HG03066 (cell line): ENCODE measurements around the gene CCAR1.
"Not testable (repeated sequence)": the region's sequence is repeated elsewhere in the genome, so short reads cannot be mapped to it uniquely, and the experiment has no call there.

ENCODE experiments used
- ATAC-seq: cut with Tn5 transposase; IDR thresholded peaks from one replicate; pipeline ENCODE4 v1.9.1; 2021; ENCODE audit warnings: low read depth; ENCODE audit not compliant: unreplicated experiment

The CCAR1 gene, protein sequence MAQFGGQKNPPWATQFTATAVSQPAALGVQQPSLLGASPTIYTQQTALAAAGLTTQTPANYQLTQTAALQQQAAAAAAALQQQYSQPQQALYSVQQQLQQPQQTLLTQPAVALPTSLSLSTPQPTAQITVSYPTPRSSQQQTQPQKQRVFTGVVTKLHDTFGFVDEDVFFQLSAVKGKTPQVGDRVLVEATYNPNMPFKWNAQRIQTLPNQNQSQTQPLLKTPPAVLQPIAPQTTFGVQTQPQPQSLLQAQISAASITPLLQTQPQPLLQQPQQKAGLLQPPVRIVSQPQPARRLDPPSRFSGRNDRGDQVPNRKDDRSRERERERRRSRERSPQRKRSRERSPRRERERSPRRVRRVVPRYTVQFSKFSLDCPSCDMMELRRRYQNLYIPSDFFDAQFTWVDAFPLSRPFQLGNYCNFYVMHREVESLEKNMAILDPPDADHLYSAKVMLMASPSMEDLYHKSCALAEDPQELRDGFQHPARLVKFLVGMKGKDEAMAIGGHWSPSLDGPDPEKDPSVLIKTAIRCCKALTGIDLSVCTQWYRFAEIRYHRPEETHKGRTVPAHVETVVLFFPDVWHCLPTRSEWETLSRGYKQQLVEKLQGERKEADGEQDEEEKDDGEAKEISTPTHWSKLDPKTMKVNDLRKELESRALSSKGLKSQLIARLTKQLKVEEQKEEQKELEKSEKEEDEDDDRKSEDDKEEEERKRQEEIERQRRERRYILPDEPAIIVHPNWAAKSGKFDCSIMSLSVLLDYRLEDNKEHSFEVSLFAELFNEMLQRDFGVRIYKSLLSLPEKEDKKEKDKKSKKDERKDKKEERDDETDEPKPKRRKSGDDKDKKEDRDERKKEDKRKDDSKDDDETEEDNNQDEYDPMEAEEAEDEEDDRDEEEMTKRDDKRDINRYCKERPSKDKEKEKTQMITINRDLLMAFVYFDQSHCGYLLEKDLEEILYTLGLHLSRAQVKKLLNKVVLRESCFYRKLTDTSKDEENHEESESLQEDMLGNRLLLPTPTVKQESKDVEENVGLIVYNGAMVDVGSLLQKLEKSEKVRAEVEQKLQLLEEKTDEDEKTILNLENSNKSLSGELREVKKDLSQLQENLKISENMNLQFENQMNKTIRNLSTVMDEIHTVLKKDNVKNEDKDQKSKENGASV

DNA sequence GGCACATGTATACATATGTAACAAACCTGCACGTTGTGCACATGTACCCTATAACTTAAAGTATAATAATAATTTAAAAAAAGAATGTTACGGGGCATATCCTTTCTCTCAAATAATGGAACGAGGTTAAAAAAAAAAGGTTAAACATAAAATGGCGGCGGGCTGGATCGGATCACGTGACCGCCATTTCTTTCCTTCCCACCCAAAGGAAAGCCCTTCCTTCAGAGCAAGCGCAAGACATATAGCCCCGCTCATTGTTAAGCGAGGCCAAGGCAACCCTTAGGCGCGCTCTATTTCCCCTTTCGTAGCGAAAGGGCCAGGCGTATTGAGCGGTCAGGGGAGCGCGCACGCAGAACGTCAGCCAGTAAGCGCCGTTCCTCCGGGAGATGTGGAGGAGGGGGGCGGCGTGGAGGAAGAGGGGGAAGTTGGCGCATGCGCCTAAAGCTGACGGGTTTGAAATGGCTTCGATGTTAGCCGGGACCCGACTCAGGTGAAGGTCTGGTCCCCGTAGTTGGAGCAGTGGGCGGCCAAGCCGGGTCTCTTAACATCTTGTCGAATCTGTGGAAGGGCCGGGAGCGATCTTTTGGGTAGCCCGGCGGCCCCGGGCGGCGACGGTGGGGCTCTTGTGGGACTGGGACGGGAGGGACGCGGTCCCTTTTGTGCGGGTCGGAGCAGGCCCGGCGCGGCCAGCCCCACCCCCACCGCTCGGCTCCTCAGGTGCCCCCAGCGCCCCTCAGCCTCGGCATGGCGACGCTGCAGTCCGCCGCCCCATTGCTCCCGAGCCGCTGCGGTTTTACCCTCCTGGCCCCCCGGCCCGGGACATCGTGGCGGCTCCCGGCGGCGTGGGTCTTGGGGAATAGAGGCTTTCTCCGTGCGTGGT, at the start of gene CCAR1:
TSS of gene CCAR1 (plus strand) at position 447 of the 880 bp plus-strand sequence. CDS start 1,266 bp downstream, outside the sequence.
- peak; percentile 98 for ATAC-seq

DNA sequence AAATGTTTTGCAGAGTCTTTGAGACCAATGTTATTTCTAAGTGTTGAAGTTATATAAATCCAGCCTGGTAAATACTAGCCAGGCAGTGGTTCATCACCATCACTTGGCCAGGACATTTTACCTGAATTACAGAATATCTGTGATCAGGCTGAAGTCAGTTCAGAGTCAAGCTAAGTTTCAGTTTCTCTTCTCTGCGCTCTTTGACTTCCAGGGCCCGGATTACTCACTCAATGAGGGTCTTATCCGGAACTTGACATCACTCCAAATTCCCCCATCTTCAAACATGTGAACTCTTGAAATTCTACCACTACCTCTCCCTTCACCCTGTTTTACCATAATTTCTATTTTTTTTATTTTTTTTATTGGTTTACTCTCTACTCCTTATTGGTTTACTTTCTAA, 36.6 kb upstream of the CCAR1 start:
- ATAC-seq: no peak

DNA sequence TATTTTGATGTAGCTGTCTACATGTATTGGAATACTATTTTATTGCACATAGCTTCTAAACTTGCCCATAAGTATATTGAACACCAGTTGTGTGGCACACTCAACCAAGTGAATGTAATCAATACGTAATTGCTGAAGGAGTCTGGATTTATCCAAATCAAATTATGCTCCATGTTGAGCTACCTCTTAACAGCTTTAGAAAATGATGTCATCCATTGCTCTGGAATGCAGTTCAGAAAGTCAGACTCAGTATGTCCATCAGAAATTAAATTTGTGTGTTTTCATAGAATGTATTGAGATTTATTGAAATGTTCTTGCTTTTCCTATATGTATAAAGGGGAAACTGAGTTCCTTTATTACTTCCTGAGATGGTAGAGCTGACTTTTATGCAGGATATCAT, 25.0 kb upstream of the CCAR1 start:
- no peak for ATAC-seq

DNA sequence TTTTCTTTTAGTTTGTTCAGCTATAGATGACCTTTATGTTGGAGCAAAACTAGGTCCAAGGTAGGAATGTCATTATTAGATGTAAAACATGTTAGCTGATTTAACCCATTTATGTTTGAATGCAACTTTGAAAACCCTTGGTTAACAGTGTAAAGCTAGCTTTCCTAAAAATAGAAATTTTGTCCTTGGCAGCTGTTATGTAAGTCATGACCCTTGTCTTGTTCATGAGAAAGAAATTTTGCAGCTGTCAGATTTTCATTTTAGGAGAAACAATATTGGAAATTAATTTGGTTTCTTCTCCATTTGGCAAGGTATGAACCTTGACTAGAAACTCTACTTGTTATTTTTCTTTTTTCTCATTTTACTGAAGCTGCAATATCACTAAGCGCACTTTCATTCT, 23.9 kb upstream of the CCAR1 start:
- no peak for ATAC-seq

DNA sequence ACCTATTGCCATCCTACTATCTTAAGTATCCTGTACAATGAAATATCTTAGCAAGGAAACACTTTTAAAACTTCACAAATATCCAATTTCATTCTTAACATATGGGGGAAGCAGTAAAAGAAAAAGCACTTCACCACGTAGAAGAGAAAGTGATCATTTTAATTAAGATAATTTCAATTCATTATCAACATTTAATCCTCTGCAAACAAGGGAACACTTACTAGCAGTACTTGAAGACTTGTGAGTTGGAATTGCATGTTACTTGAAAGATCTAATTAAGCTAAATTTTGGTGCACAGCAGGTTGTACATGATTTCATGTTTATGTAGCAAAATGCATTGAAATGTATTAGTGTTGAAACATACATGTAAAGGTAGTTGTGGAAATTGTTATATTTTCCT, 20.8 kb upstream of the CCAR1 start:
- ATAC-seq: no peak

DNA sequence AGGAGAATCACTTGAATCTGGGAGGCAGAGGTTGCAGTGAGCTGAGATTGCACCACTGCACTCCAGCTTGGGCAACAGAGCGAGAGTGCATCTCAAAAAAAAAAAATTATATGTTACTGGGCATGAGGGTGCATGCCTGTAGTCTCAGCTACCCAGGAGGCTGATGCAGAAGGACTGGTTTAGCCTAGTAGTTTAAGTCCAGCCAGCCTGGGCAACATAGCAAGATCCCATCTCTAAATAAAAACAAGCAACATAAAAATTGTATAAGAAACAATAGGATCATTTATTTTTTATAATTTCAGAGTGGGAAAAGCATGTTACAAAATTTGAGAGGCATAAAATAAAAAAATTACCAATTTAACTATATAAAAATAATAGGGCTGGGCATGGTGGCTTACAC, 15.5 kb upstream of the CCAR1 start:
- ATAC-seq: no peak

DNA sequence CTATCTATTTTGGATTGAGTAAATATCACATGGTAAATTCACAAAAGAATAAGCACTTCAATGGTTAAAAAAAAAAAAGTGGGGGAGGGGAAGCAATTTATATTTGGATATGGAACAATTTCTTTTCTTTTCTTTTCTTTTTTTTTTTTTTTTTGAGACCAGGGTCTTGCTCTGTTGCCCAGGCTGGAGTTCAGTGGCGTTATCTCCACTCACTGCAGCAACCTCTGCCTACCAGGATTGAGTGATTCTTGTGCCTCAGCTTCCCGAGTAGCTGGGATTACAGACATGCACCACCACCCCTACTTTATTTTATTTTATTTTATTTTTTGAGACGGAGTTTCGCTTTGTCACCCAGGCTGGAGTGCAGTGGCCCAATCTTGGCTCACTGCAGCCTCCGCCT, 12.1 kb upstream of the CCAR1 start:
- not testable (repeated sequence) for ATAC-seq

DNA sequence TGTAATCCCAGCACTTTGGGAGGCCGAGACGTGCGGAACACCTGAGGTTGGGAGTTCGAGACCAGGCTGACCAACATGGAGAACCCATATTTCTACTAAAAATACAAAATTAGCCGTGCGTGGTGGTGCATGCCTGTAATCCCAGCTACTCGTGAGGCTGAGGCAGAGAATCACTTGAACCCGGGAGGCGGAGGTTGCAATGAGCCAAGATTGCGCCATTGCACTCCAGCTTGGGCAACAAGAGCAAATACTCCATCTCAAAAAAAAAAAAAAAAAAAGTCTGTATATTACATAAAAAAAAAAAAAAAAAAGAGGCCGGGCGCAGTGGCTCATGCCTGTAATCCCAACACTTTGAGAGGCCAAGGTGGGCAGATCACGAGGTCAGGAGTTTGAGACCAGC, 8.0 kb upstream of the CCAR1 start:
- ATAC-seq: not testable (repeated sequence)

DNA sequence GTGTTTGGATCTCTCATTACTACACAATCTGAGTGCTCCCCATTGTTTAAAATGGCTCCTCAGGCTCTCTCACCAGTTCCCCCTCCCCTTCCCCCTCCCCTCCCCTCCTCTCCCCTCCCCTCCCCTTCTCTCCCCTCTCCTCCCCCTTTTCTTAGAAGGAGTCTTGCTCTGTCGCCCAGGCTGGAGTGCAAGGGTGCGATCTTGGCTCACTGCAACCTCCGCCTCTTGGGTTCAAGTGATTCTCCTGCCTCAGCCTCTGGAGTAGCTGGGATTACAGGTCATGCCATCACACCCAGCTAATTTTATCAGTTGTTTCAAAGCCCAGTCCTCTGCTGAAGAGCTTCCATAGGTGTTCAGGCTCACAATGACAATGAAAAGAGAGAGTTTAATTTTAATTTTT, 3.6 kb upstream of the CCAR1 start:
- ATAC-seq: no peak

DNA sequence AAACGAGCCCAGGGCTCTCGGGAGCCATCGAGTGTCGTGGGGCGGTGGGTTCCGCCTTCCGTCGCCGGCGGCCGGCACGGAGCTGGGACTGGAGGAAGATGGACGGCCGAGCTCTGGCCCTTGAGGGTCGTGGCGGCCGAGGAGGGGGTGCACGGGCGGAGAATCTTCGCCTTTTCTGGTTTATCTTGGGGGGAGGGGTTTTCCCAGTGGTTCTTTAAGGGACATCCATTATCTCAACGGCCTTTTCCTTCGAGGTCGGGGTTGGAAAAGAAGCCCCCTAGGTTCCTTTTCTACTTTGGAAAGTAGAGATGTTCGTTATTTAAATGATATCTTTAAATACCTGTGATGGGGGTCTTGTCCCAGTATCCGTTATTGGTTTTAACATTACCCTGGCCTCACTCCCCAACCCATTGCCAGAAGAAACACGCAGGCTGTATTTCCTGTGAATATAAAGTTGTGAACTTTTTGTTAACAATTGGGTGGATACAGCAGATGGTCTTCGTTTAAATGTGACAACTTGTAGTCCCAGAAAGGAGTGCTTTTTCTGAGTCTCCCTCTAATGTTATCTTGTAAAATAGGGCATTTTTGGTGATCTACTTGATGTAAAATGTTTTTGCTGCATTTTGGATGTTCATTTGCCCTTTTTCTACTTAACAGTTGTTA, 765 bp downstream of the CCAR1 start:
- no peak for ATAC-seq

DNA sequence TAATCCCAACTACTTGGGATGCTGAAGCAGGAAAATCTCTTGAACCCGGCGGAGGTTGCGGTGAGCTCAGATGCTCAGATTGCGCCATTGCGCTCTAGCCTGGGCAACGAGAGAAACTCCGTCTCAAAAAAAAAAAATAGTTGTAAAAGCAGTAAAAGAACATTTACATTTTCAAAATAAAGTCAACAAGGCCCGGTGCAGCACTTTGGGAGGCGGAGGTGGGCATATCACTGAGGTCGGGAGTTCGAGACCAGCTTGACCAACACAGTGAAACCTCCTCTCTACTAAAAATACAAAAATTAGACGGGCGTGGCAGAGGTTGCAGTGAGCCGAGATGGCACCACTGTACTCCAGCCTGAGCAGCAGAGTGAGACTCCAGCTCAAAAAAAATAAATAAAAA, 4.0 kb downstream of the CCAR1 start:
- ATAC-seq: no peak

DNA sequence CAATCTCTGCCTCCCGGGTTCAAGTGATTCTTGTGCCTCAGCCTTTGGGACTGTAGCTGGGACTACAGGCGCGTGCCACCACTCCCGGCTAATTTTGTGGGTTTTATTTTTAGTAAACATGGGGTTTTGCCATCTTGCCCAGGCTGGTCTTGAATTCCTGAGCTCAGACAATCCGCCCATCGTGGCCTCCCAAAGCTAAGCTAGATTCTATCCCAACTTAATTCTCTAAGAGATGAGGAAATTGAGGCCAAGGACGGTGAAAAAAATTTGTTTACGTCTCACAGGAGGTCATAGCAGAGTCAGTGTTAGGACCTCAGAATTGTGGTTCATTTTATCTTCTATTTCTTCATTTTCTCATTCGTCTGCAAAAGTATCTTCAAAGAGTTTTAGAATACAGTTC, 6.1 kb downstream of the CCAR1 start:
- no peak for ATAC-seq

DNA sequence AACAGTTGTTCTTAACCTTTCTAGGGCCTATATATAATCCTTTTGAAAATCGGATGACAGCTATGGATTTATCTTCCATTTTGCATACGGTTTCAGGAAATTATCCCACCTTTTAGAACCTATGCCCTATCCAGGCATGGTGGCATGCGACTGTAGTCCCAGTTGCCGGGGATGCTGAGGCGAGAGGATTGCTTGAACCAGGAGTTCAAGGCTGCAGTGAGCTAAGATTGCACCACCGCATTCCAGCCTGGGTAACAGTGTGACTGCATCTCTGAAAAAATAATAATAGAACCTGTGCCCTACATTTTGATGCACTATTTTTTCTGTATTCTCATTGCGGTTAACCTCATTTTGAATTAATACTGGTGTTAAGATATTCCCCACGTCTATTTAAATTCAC, 11.6 kb downstream of the CCAR1 start:
- ATAC-seq: no peak

DNA sequence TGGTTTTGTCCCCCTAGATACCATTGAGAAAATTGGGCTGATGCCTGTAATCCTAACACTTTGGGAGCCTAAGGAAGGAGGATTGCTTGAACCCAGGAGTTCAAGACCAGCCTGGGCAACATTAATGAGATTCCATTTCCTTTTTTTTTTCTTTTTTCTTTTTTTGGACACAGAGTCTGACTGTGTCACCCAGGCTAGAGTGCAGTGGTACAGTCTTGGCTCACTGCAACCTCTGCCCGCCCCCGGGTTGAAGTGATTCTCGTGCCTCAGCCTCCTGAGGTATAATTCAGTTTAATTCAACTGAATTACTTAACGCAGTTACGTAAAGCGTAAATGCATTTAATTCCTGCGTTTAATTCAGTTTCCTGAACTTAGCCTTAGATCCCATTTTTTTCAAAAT, 13.3 kb downstream of the CCAR1 start:
- ATAC-seq: no peak

DNA sequence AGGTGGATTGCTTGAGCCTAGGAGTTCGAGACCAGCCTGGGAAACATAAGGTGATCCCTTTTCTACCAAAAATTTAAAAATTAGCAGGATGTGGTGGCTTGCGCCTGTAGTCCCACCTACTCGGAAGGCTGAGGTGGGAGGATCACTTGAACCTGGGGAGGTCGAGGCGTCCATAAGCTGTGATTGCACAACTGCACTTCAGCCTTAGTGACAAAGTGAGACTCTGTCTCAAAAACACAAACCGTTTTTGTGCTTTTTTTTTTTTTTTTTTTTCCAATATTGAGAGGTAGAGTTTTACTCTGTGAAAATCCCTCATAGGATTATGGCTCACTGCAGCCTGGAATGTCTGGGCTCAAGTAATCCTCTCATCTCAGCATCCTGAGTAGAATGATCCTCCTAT, 14.1 kb downstream of the CCAR1 start:
- ATAC-seq: no peak

DNA sequence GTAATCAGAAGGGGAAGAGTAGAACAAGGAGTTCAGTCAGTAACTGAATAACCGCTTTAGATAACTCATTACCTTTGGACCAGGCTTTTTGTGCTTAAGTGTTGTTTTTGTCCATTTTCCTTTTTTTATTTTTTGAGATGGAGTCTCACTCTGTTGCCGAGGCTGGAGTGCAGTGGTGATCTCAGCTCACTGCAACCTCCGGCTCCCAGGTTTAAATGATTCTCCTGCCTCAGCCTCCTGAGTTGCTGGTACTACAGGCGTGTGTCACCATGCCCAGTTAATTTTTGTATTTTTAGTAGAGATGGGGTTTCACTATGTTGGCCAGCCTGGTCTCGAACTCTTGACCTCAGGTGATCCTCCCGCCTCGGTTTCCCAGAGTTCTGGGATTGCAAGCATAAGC, 14.7 kb downstream of the CCAR1 start:
- not testable (repeated sequence) for ATAC-seq

DNA sequence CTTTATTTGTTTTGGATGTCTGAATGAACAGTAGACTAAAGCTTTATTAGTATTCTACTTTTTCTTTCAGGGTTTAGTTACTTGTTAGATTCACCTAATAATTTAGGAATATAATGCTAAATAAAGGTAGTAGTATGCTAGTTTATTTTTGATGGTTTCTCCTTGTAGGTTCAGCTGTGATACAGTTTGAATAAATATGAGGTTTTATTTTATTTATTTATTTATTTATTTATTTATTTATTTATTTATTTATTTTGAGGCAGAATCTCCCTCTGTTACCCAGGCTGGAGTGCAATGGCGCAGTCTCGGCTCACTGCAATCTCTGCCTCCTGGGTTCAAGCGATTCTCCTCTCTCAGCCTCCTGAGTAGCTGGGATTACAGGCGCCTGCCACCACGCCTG, 19.6 kb downstream of the CCAR1 start:
- ATAC-seq: not testable (repeated sequence)

DNA sequence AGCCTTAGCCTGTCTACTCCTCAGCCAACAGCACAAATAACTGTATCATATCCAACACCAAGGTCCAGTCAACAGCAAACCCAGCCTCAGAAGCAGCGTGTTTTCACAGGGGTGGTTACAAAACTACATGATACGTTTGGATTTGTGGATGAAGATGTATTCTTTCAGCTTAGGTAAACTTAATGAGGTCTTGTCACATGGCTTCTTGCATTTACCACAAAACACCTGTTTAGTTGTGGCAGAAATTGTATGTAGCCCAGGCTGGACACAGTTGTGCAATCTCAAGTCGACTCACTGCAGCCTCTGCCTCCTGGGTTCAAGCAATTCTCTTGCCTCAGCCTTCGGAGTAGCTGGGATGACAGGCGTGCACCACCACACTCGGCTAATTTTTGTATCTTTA, 21.4 kb downstream of the CCAR1 start:
- no peak for ATAC-seq

DNA sequence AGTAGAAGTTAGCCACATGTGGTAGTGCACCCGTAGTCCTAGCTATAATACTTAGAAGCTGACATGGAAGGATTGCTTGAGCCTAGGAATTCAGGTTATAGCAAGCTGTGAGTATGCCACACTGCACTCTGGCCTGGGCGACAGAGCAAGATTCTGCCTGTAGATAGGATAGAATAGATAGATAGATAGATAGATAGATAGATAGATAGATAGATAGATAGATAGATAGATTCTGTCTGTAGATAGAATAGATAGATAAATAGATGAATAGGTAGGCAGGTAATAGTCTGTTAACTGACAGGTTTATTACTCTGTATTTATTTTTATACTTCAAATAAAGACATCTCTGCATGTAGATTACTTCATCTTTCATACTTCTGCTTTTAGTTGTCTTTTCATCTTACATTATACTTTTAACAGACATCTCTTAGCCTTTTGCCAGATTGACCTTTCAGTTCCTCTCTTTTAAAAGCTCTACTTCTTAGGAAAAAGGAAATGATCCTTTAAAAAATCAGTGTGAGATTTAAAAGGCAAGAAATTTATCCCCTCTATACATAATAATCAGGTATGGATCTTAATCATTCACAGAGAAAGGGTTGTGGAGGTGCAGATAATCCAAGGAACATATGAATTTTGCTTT, 31.8 kb downstream of the CCAR1 start:
- ATAC-seq: no peak
